OCI-LY1 (cell line): ENCODE results near the gene SLU7.

Source experiments
- H2AFZ ChIP-seq: fragments of 200-600 bp; sonication (generic), shearing (Covaris generic); 2 replicates; pipeline ENCODE4 v1.6.0; 2014; ENCODE audit warnings: antibody characterized with exemption, mild to moderate bottlenecking, low read length
- H3F3A ChIP-seq: fragments of 200-600 bp; sonication (generic), shearing (Covaris generic); 2 replicates; pipeline ENCODE4 v1.6.0; 2014; ENCODE audit warnings: mild to moderate bottlenecking, antibody characterized with exemption, low read length, moderate library complexity; ENCODE audit not compliant: insufficient read depth
- H3K27ac ChIP-seq: fragments of 200-600 bp; sonication (generic); 2 replicates; pipeline ENCODE4 v1.5.1; 2014; ENCODE audit warnings: low read length, mixed run types, mild to moderate bottlenecking, low read depth; ENCODE audit not compliant: poor library complexity, severe bottlenecking
- H3K27me3 ChIP-seq: fragments of 200-600 bp; sonication (generic); 2 replicates; pipeline ENCODE4 v1.6.0; 2014; ENCODE audit warnings: antibody characterized with exemption, mild to moderate bottlenecking, low read length, moderate library complexity; ENCODE audit not compliant: insufficient read depth
- H3K36me3 ChIP-seq: fragments of 200-600 bp; sonication (generic); 2 replicates; pipeline ENCODE4 v1.6.1; 2014; ENCODE audit warnings: mild to moderate bottlenecking, antibody characterized with exemption, low read length, moderate library complexity, mixed read lengths; ENCODE audit not compliant: insufficient read depth
- H3K4me1 ChIP-seq: fragments of 200-600 bp; sonication (generic); 2 replicates; pipeline ENCODE4 v1.5.1; 2014; ENCODE audit warnings: mild to moderate bottlenecking, low read length, moderate library complexity; ENCODE audit not compliant: insufficient read depth, severe bottlenecking
- H3K4me2 ChIP-seq: fragments of 200-600 bp; sonication (generic), shearing (Covaris generic); 2 replicates; pipeline ENCODE4 v1.6.1; 2014; ENCODE audit warnings: low read length
- H3K4me3 ChIP-seq: fragments of 200-600 bp; sonication (generic); 2 replicates; pipeline ENCODE4 v1.5.1; 2014; ENCODE audit warnings: low read length, low read depth, mild to moderate bottlenecking, mixed read lengths; ENCODE audit not compliant: poor library complexity, severe bottlenecking
- H3K79me2 ChIP-seq: fragments of 200-600 bp; shearing (Covaris generic); 2 replicates; pipeline ENCODE4 v1.6.1; 2016; ENCODE audit warnings: mixed run types, low read length, mixed read lengths; ENCODE audit not compliant: insufficient read depth
- H3K9ac ChIP-seq: fragments of 200-600 bp; sonication (generic), shearing (Covaris generic); 2 replicates; pipeline ENCODE4 v1.6.1; 2014; ENCODE audit warnings: mild to moderate bottlenecking, low read length, mixed read lengths
- H3K9me2 ChIP-seq: fragments of 200-600 bp; sonication (generic), shearing (Covaris generic); 2 replicates; pipeline ENCODE4 v1.6.1; 2014; ENCODE audit warnings: low read depth, mild to moderate bottlenecking, low read length, mixed read lengths
- H3K9me3 ChIP-seq: fragments of 200-600 bp; shearing (Covaris generic); 2 replicates; pipeline ENCODE4 v1.6.1; 2014; ENCODE audit warnings: low read length, mixed read lengths
- H4K20me1 ChIP-seq: fragments of 200-600 bp; sonication (generic), shearing (Covaris generic); 2 replicates; pipeline ENCODE4 v1.6.0; 2016; ENCODE audit warnings: mild to moderate bottlenecking, low read length; ENCODE audit not compliant: insufficient read depth
- CTCF ChIP-seq: fragments of 200-600 bp; sonication (generic), shearing (Covaris generic); IDR thresholded peaks from 2 replicates; pipeline ENCODE4 v1.5.1; 2017; ENCODE audit warnings: mild to moderate bottlenecking, antibody characterized with exemption, low read length, moderate library complexity, mixed read lengths
- EZH2 ChIP-seq: fragments of 200-600 bp; sonication (generic), shearing (Covaris generic); IDR thresholded peaks from 2 replicates; pipeline ENCODE4 v1.8.0; 2017; ENCODE audit warnings: borderline replicate concordance, mixed run types, mild to moderate bottlenecking, antibody characterized with exemption, low read length, moderate library complexity, mixed read lengths

SLU7 gene

GRCh38 chr5:160463740-160464465 is 45.0 kb upstream of the SLU7 start:
- Histone ChIP-seq H3K4me3 (no peak overlapping the region), H3K9ac (no peak overlapping the region), H2AFZ (no peak overlapping the region), H3K9me2 (no peaks in the 10 kb centered on the region), H3K4me2 (peak overlapping the region; percentile 8; the same call in 1 of the 2 replicates), H3K4me1 (peaks cover 48% of the 10 kb centered on the region), H4K20me1 (no peaks in the 10 kb centered on the region), H3F3A (no peaks in the 10 kb centered on the region), H3K79me2 (peaks cover 8% of the 10 kb centered on the region), H3K9me3 (no peaks in the 10 kb centered on the region), H3K27me3 (no peaks in the 10 kb centered on the region), H3K27ac (peak overlapping the region; percentile 12), H3K36me3 (no peaks in the 10 kb centered on the region)
- TF ChIP-seq CTCF: no peak
- no peak for TF ChIP-seq EZH2

- Histone ChIP-seq H3K9ac (no peak overlapping the region), H3K27me3 (no peaks in the 10 kb centered on the region), H3K9me2 (no peaks in the 10 kb centered on the region), H3F3A (no peaks in the 10 kb centered on the region), H3K4me1 (peaks cover 49% of the 10 kb centered on the region), H3K79me2 (peaks cover 2% of the 10 kb centered on the region), H4K20me1 (no peaks in the 10 kb centered on the region), H3K9me3 (no peaks in the 10 kb centered on the region), H3K4me3 (no peak overlapping the region), H3K36me3 (no peaks in the 10 kb centered on the region), H3K27ac (no peak overlapping the region), H2AFZ (no peak overlapping the region), H3K4me2 (no peak overlapping the region)
- TF ChIP-seq CTCF (no peak), EZH2 (no peak)
Measured at GRCh38 chr5:160463227-160463626, 44.3 kb upstream of the SLU7 start.

- Histone ChIP-seq H3K9ac (no peak overlapping the region), H3K9me3 (no peaks in the 10 kb centered on the region), H3K4me2 (no peak overlapping the region), H3K4me3 (no peak overlapping the region), H3K79me2 (no peaks in the 10 kb centered on the region), H3F3A (no peaks in the 10 kb centered on the region), H3K36me3 (no peaks in the 10 kb centered on the region), H2AFZ (no peak overlapping the region), H3K27ac (no peak overlapping the region), H4K20me1 (no peaks in the 10 kb centered on the region), H3K9me2 (no peaks in the 10 kb centered on the region), H3K4me1 (peaks cover 40% of the 10 kb centered on the region), H3K27me3 (no peaks in the 10 kb centered on the region)
- TF ChIP-seq EZH2 (no peak), CTCF (no peak)
Measured at GRCh38 chr5:160462167-160462566, 43.3 kb upstream of the SLU7 start.
